GM19324 (cell line): Measurements from ENCODE around the gene ITGAV.

ENCODE experiments used
- ATAC-seq: cut with Tn5 transposase; IDR thresholded peaks from one replicate; pipeline ENCODE4 v1.9.1; 2021; ENCODE audit warnings: mild to moderate bottlenecking, moderate library complexity; ENCODE audit not compliant: unreplicated experiment, low FRiP score

ITGAV gene

GRCh38 chr2:186653511-186653910 is 63.7 kb downstream of the ITGAV start:
- no peak for ATAC-seq

DNA sequence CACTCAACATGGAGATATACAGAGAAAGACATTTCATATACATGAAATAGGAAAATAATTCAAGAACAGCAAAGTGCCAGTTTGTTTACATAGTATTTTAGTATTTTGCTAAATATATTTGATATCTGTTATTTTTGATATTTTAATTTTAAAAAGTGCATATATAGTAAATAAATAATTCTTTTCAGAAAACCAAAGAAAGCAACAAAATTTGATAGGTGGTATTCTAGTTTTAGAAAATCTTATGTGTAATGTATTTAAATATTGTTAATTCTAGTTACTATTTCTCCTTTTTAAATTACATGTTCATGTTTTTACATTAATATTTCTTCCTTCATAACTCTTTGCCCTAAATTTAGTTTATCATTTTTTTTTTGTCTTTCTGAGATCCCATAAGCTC is 69.5 kb downstream of the ITGAV start:
- no peak for ATAC-seq

- ATAC-seq, result no peak
These were observed 74.7 kb downstream of the ITGAV start for GRCh38 chr2:186664385-186665043.

DNA sequence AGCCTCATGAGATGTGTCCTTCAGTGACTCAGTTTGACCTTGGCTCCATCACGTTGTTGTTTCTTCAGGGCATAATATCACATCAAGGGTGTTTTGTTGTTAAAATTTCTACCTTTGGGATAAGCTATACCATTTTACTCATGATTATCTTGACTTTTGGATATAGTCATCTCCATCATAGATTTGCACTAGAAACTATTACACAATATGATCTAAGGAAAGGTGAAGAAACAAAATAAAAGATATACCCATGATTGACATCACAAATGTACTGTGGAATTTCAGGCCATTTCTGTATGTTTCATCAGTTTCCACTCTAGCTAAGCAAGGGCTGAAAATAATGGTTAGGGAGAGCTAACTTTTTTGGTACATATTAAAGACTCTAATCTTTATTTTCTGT is 79.3 kb downstream of the ITGAV start:
- no peak for ATAC-seq

DNA sequence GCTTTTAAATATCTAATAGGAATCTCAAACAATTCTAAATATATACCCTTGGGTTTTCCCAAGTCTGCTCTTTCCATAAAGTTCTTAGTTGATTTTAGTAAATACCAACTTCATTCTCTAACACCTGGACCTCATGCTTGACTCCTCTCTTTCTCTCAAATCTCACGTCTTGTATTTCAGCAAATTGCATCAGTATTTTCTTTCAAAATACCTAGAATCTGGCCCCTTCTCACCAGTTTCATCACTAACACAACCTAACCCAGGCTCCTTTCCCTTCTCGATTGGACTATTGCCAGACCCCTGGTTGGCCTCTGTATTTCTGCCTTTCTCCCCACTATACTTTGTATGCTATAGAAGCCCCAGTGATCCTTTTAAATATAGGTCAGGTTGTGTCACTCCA is 81.0 kb downstream of the ITGAV start:
- no peak for ATAC-seq

DNA sequence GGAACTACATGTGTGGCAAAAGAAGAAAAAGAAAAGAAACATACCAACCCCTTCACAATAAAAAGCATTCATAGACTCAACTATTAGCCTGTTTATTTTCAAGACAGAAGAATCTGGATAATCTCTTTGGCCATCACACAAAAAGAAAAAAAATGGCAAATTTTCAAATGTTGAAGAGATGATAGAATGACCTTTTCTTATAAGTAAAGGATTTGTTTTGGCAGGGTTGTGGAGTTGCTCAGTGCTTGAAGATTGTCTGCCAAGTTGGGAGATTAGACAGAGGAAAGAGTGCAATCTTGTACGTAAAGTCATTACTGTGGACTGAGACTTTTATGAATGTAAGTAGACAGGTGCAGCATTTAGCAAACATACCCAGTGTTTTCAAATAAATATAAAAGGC is 85.5 kb downstream of the ITGAV start:
- ATAC-seq, result no peak

- no peak for ATAC-seq
These were observed 93.5 kb downstream of the ITGAV start for GRCh38 chr2:186683341-186683740.

DNA sequence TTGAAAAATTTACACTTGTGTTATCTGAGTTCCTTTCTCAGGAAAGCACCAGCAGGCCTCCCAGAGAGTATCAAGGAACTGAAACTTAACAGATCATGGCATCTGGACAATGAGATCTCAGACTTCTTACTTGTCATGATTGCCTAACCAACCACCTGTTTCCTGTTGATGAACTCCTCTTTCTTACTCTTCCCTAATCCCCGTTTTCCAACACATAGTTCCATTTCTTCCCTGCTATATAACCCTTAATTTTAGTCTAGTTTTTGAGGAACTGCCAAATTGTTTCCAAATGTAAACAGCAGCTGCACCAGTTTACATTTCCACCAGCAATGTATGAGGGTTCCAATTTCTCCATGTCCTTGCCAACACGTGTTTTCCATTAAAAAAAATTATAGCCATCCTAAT is 98.0 kb downstream of the ITGAV start:
- no peak for ATAC-seq

GRCh38 chr2:186688813-186689212 is 99.0 kb downstream of the ITGAV start:
- no peak for ATAC-seq

DNA sequence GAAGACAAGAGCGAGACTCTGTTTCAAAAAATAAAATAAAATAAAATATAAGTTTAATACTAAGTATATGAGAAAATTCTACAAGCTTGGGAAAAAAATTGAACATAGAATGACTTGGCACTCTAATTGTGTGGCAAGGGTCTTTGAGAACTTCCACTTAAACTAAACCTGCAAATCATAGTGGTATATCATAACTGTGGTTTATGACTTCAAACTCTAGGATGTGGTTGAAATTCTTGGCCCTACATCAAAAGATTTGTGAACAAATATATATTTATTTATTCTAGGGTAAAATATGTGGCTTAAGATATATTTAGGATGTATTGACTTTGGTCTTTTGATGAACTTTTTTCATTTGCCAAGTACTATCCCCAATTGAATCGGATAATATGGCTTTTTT is 100.9 kb downstream of the ITGAV start:
- ATAC-seq, result no peak

DNA sequence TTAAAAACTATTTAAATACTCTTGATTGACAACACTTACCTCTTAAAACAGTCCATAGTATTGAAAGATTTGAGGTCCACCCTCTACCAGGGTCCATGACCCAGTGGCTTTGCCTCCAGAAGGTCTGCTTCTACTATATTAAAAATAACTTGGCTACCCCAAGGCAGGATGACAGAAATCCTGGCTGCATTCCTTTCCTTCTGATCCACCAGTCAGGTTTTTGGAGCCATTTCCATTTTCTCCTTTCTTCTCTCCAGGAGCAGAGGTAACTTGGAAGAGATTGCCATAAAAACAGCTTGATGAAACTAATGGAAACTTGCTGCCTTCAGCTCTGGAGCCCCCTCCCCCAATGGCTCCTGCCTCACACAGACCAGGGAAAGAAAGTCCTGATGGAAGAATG is 101.4 kb downstream of the ITGAV start:
- no peak for ATAC-seq

DNA sequence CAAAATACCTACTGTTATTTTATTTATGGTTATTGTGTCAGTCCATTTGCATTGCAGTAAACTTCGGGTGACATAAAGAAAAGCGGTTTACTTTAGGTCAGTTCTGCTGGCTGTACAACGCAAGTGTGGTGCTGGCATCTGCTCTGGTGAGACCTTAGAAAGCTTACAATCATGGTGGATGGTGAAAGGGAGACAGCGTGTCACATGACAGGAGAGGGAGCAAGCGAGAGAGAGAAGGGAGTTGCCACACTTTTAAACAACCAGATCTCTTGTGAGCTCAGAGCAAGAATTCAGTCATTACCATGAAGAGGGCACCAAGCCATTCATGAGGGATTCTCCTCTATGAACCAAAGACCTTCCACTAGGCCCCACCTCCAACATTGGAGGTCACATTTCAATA is 102.0 kb downstream of the ITGAV start:
- no peak for ATAC-seq

DNA sequence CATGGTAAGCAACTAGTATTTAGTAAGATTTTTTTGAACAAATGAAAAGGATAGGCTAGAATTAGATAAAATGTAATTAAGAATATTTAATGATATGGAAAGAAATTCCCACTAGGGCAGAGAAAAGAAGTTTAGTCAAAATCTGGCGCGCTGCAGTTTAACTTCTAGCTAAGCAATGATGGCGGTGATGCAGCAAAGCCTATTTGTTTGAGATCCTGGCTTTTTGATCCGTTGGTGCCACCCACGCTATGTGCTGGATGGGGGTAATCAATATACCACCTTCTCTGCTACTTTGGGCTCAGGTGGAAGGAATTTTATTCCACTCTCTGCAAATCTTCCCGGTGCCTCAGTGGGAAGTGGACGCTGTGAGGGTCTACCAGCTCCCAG is 103.6 kb downstream of the ITGAV start:
- no peak for ATAC-seq

- no peak for ATAC-seq
These were observed 105.4 kb downstream of the ITGAV start for GRCh38 chr2:186695081-186695756.

DNA sequence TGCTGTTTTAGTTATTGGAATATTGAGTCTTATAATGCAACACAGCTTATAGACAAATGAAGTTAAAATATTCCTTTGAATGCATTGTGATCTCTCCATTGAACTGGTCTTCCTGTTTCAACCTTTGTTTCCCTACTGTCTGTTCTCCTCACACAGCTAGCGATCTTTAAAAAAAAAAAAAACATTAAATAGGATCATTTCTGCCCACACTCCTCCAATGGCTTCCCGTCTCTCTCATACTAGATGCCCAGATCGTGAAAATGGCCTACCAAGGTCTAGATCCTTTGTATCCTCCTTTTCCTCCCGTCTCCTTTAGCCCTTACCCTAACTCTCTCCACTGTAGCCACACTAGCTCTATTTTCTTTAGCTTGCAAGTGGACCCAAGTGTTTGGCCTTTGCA is 106.4 kb downstream of the ITGAV start:
- no peak for ATAC-seq

DNA sequence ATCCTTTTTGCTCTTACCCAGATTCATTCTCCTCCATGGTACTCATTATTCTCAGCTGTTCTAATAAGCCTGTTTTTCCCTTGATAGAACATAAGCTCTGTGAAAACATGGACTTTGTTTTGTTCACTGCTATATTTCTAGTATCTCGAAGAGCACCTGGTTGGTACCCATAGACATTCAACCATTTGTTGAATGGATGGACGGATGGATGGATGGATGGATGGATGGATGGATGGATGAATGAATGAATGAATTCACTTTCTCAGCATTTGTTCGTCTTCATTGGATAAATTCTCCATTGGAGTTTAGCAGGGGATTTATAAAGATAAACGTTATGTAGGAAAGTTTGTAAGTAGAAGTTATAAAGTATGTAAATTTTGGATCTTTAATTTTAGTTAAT is 106.9 kb downstream of the ITGAV start:
- no peak for ATAC-seq

DNA sequence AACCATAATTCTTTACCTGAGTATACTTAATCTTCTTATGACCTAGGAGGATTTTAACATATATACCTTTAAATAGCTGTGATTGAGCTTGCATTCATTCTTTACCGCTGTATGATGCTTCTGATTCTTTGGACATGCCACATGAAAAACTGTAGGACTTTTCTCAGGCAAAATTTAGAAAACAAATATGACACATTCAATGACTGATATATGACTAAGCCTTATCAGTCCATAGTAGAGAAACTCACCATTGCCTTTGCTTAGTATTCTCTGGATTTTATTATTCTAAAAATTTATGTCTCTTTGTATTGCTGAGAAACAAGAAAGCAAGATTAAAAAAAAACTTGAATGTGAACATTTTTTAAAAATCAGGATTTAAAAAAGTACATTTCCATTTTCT is 107.7 kb downstream of the ITGAV start:
- ATAC-seq, result no peak

- ATAC-seq, result no peak
These were observed 109.9 kb downstream of the ITGAV start for GRCh38 chr2:186699742-186700141.

DNA sequence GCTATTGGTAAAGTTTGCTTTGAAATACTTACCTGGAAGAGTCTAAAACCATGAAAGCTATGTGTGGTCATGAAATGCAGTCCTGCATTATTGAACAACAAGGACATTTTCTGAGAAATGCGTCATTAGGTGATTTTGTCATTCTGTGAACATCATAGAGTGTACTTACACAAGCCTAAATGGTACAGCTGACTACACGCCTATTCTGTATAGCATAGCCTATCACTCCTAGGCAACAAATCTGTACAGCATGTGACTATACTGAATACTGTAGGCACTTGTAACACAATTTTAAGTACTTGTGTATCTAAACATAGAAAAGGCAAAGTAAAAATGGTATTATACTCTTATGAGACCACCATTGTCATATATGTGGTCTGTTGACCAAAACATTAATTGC is 112.2 kb downstream of the ITGAV start:
- no peak for ATAC-seq

DNA sequence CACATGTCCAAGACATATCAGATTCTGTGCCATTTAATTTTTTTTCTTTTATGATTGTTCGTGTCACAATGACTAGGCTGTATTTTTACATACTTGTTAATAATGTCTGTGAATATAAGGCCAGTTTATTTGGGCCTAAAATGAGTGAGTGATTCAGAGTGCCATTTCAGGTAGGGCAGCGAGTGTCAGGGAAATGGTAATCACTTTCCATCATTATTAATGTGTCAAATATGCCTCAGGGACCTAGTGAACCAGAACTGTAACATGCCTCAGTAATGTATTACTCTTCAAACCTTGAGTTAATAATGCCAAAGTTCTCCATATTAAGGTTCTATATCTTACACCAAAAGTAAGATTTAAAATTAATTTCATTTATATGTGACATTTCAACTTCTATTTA is 112.6 kb downstream of the ITGAV start:
- ATAC-seq, result no peak

DNA sequence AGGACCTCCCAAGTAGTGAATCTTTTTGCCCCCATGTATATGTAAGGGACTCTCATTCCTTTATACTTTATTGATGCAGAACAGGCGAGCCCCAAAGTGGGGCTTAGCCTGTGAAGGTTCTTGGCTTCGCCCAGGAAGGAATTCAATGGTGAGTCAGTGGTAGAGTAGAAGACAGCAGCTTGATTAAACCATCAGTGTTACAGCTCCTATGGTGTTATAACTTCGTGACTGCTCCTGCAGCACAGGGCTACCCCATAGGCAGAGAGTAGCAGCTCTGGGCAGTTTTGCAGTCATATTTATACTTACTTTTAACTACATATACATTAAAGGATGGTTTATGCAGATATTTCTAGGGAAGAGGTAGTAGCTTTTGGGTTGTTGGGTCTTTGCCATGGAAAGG is 115.0 kb downstream of the ITGAV start:
- ATAC-seq, result no peak
